Uterus (tissue), 2 donors: ENCODE data around the gene CADPS2.

Source experiments
- POLR2A ChIP-seq, 2 donors: fragments of 450-650 bp; IDR thresholded peaks; one replicate each; pipeline ENCODE4 v1.6.1; 2016; ENCODE audit warnings: antibody characterized with exemption in 2 of 2, mild to moderate bottlenecking in 1 of 2, moderate library complexity in 1 of 2
- TF ChIP-seq, protein P1 (sequence below), 4 experiments: fragments of 200-600 bp in 2 of 4; fragments of 450-650 bp in 2 of 4; sonication (generic) in 2 of 4; IDR thresholded peaks; one replicate each; pipeline ENCODE4 v1.5.1; 2016 to 2019; ENCODE audit warnings: antibody characterized with exemption in 4 of 4, mild to moderate bottlenecking in 2 of 4, moderate library complexity in 1 of 4

DNA sequence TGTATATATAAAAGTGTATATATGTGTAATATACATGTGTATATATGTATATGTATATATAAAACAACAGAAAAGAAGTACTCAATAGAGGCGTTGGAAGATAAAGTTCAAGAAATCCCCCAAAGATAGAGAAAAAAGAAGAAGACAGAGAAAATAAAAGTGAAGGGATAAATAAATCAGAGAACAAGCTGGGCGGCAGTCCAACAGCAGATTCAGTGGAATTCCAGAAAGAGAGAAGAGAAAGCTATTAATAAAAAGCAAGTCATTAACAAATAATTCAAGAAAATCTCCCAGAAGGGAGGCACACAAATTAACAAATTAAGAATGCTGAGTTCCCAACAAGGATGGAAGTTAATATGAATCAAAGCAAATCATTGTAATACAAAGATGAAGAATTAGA is 124.2 kb downstream of the CADPS2 start:
- no peak for TF ChIP-seq POLR2A (IDR thresholded peaks at IDR 0.05)
- TF ChIP-seq, protein P1, sequence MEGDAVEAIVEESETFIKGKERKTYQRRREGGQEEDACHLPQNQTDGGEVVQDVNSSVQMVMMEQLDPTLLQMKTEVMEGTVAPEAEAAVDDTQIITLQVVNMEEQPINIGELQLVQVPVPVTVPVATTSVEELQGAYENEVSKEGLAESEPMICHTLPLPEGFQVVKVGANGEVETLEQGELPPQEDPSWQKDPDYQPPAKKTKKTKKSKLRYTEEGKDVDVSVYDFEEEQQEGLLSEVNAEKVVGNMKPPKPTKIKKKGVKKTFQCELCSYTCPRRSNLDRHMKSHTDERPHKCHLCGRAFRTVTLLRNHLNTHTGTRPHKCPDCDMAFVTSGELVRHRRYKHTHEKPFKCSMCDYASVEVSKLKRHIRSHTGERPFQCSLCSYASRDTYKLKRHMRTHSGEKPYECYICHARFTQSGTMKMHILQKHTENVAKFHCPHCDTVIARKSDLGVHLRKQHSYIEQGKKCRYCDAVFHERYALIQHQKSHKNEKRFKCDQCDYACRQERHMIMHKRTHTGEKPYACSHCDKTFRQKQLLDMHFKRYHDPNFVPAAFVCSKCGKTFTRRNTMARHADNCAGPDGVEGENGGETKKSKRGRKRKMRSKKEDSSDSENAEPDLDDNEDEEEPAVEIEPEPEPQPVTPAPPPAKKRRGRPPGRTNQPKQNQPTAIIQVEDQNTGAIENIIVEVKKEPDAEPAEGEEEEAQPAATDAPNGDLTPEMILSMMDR (IDR thresholded peaks at IDR 0.05): no peak
